ENCODE measurements around the gene HSPB6.
A peak's percentile ranks its signal among the peaks of the same experiment; 100 is the strongest.

Gene HSPB6

DNA sequence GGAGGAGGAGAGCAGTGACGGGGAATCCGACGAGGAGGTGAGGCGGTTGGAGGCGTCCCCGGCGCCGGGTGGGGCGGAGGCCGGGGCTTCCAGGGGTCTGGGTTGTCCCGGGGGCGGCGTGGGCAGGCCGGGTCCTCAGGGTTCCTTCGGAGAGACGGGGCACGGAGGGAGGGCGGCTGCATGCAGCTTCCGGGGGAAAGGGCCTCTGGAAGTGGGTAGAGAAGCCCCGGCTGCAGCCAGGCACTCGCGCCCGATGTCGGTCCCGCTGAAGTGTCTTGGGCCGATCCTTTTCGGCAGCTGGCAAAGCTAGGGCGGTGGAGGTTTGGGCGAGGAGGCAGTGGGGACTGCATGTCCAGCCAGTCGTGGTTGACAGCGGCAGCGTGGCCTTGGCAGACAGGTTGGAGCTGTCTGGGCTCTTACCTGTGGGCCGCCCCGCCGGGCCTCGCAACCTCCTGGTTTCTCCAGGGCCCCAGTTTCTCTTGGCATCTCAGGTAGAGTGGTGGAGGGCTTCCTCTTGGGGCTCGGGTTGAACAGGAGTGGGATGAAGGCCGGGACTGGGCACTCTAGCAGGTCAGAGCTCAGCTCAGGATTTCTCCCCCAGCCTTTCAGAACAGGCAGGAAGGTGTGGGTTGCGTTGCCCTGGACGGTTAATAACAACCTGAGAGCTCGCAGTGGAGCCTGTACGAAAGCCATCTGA is 38.3 kb downstream of the HSPB6 start:
- CTCF ChIA-PET: interaction anchor here (0.9 to 1.3 kb wide), 3 partner anchors 10 to 30 kb away, joined by 3 to 5 read pairs (median 4); partner anchors contain the start of gene LIN37
- peak overlapping the region; percentile 58 to 83 for H3K27ac ChIP-seq (ENCODE audit: insufficient read depth in 1 of 2, low read depth in 1 of 2, low read length in 2 of 2, poor library complexity in 1 of 2, severe bottlenecking in 2 of 2)
- peak in 2 of 3 donors; percentile 53 to 57 for DNase-seq
- H3K4me3 ChIP-seq (ENCODE audit: control insufficient read depth in 1 of 7, extremely low read depth in 1 of 7, insufficient read depth in 4 of 7, low read depth in 2 of 7, low read length in 6 of 7): peak overlapping the region; percentile 62 to 92 (median 80)
- peaks cover 0 to 45% (median 32%) of the 10 kb centered on the region in 4 experiments for H3K4me1 ChIP-seq (ENCODE audit: control extremely low read depth in 1 of 4, control insufficient read depth in 4 of 4, insufficient read depth in 4 of 4, low read length in 3 of 4)
- H3K27me3 ChIP-seq (replicated peaks in 2 of 5; ENCODE audit: control insufficient read depth in 4 of 5, insufficient read depth in 5 of 5, low read length in 4 of 5): no peaks in the 10 kb centered on the region
- peaks cover 0 to 40% (median 25%) of the 10 kb centered on the region in 4 experiments for H3K36me3 ChIP-seq (ENCODE audit: control insufficient read depth in 4 of 4, insufficient read depth in 4 of 4, low read length in 3 of 4)
- H3K9me3 ChIP-seq (ENCODE audit: control extremely low read depth in 1 of 5, control insufficient read depth in 4 of 5, insufficient read depth in 2 of 5, low read depth in 1 of 5, low read length in 4 of 5): no peaks in the 10 kb centered on the region
- under 1% methylated on average over 41 of the region's 42 CpGs for WGBS (ENCODE audit: insufficient coverage)
- POLR2A ChIA-PET: interaction anchor here (1.1 kb wide), 1 partner anchor 27 kb away, joined by 4 read pairs; the partner anchor contains the start of genes PSENEN and U2AF1L4

DNA sequence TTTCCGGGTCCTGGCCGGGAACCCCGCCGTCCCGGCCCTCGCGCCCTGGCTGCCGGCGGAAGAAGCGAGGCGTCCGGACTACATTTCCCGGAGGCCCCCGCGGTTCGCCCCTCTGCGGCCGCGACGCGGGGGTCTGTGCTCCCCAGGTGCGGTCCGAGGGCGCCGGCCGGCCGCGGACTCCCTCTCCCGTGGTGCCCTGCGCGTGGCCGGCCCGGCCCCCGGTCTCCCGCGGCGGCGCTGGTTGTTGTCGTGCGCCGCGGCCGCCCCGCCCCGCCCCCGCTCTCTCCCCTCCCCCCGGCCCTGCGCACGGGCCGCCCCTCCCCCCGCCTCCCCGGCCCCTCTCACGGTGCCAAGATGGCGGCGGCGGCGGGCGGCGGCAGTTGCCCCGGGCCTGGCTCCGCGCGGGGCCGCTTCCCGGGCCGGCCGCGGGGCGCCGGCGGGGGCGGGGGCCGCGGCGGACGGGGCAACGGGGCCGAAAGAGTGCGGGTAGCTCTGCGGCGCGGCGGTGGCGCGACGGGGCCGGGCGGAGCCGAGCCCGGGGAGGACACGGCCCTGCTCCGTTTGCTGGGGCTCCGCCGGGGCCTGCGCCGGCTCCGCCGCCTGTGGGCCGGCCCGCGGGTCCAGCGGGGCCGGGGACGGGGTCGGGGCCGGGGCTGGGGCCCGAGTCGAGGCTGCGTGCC is 39.0 kb downstream of the HSPB6 start, which contains the start of gene KMT2B:
TSS of gene KMT2B (plus strand) at position 339 of the 680 bp plus-strand sequence. CDS start at position 355, 16 bp downstream.
- Histone ChIP-seq H3K36me3 (ENCODE audit: control insufficient read depth in 4 of 4, insufficient read depth in 4 of 4, low read length in 3 of 4) (peaks cover 0 to 33% (median 18%) of the 10 kb centered on the region in 4 experiments), H3K27ac (ENCODE audit: insufficient read depth in 1 of 2, low read depth in 1 of 2, low read length in 2 of 2, poor library complexity in 1 of 2, severe bottlenecking in 2 of 2) (peak within 1 kb of the TSS; percentile 58 to 83), H3K4me1 (ENCODE audit: control extremely low read depth in 1 of 4, control insufficient read depth in 4 of 4, insufficient read depth in 4 of 4, low read length in 3 of 4) (peaks cover 0 to 45% (median 32%) of the 10 kb centered on the region in 4 experiments), H3K4me3 (ENCODE audit: control insufficient read depth in 1 of 7, extremely low read depth in 1 of 7, insufficient read depth in 4 of 7, low read depth in 2 of 7, low read length in 6 of 7) (peak within 1 kb of the TSS; percentile 74 to 92 (median 82)), H3K9me3 (ENCODE audit: control extremely low read depth in 1 of 5, control insufficient read depth in 4 of 5, insufficient read depth in 2 of 5, low read depth in 1 of 5, low read length in 4 of 5) (no peaks in the 10 kb centered on the region), H3K27me3 (replicated peaks in 2 of 5; ENCODE audit: control insufficient read depth in 4 of 5, insufficient read depth in 5 of 5, low read length in 4 of 5) (no peaks in the 10 kb centered on the region)
- CTCF ChIA-PET: interaction anchor here (0.9 kb wide), 1 partner anchor 10 kb away, joined by 5 read pairs; no protein-coding TSS in a partner anchor
- POLR2A ChIA-PET: interaction anchor here (1.1 kb wide), 1 partner anchor 27 kb away, joined by 4 read pairs; the partner anchor contains the start of genes PSENEN and U2AF1L4
- 0% methylated on average over 58 of the region's 109 CpGs for WGBS (ENCODE audit: insufficient coverage)
- DNase-seq: no peak

DNA sequence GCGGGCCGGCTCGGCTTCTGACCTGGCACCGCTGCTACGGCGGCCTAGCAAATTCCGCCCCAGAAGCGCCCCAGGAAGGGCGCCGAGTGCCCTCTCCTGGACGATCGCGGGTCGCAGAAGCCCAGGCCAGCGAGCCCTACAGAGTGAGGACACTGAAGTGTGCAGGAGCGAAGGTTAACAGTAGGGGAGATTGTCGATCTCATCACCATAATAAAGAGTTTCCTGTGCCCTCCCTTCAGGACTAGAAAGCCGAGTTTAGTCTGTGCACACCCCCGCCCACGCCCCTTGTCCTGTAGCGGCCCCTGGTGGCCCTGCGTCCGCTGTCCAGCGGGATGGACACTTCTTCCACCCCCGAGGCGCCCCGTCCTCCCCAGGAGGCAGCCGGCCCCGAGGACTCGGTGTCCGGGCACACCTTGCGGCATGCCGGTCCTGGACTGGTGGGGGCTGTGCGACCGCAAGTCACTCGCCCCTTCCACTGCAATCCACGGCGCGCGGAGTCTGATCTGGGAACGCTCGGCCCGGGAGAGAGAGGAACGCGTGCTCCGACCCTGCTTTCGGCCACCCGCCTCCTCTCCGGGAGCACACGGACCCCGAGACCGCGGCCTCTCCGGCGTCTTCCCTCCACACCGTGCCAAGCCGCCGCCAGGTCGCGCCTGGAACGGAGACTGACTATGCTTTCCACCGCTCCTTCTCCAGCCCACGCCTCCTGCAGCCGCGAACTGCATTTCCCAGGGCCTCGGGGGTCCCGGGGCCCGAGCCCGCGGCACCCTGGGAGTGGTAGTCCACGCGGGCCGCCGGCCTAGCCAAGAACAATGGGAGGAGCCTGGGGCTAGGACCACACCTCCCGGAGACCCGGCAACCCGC is 39.8 kb downstream of the HSPB6 start:
- peaks cover 0 to 45% (median 32%) of the 10 kb centered on the region in 4 experiments for H3K4me1 ChIP-seq (ENCODE audit: control extremely low read depth in 1 of 4, control insufficient read depth in 4 of 4, insufficient read depth in 4 of 4, low read length in 3 of 4)
- POLR2A ChIA-PET: no interaction called here
- H3K9me3 ChIP-seq (ENCODE audit: control extremely low read depth in 1 of 5, control insufficient read depth in 4 of 5, insufficient read depth in 2 of 5, low read depth in 1 of 5, low read length in 4 of 5): no peaks in the 10 kb centered on the region
- H3K27ac ChIP-seq (ENCODE audit: insufficient read depth in 1 of 2, low read depth in 1 of 2, low read length in 2 of 2, poor library complexity in 1 of 2, severe bottlenecking in 2 of 2): peak overlapping the region in 1 of 2 experiments; percentile 66
- H3K36me3 ChIP-seq (ENCODE audit: control insufficient read depth in 4 of 4, insufficient read depth in 4 of 4, low read length in 3 of 4): peaks cover 0 to 25% (median 11%) of the 10 kb centered on the region in 4 experiments
- 0% methylated on average over 60 of the region's 77 CpGs for WGBS (ENCODE audit: insufficient coverage)
- DNase-seq: peak; percentile 95 to 98 (median 98)
- CTCF ChIA-PET: interaction anchor here (1.5 kb wide), 1 partner anchor 23 kb away, joined by 6 read pairs; no protein-coding TSS in a partner anchor
- H3K27me3 ChIP-seq (replicated peaks in 2 of 5; ENCODE audit: control insufficient read depth in 4 of 5, insufficient read depth in 5 of 5, low read length in 4 of 5): no peaks in the 10 kb centered on the region
- peak overlapping the region; percentile 74 to 92 (median 82) for H3K4me3 ChIP-seq (ENCODE audit: control insufficient read depth in 1 of 7, extremely low read depth in 1 of 7, insufficient read depth in 4 of 7, low read depth in 2 of 7, low read length in 6 of 7)

DNA sequence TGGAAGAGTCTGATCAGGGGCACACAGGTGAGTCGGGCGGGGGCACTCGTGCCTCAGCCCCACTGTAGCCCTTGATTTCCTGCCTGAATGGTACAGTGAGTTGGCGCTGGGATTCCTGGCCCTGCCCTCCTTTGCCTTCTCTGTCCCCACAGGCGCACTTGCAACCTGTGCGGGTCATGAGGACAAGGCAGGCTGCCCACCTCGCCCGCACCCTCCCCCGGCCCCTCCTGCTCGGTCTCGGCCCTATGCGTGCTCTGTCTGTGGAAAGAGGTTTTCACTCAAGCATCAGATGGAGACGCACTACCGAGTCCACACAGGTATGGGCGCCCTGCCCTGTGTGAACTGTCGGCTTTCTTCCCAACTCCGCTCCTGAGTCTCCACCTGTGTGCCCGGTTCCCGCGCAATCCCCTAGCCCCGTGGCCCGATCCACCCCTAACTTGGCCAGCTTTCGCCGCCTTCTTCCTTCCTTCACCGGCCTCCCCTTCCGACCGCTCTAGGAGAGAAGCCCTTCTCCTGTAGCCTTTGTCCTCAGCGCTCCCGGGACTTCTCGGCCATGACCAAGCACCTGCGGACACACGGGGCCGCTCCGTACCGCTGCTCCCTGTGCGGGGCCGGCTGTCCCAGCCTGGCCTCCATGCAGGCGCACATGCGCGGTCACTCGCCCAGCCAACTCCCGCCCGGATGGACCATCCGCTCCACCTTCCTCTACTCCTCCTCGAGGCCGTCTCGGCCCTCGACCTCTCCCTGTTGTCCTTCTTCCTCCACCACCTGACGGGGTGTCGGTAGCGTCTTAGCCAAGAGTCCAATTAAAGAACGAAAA is 40.6 kb downstream of the HSPB6 start:
- Histone ChIP-seq H3K9me3 (ENCODE audit: control extremely low read depth in 1 of 5, control insufficient read depth in 4 of 5, insufficient read depth in 2 of 5, low read depth in 1 of 5, low read length in 4 of 5) (no peaks in the 10 kb centered on the region), H3K4me3 (ENCODE audit: control insufficient read depth in 1 of 7, extremely low read depth in 1 of 7, insufficient read depth in 4 of 7, low read depth in 2 of 7, low read length in 6 of 7) (peak overlapping the region; percentile 74 to 92 (median 82)), H3K27ac (ENCODE audit: insufficient read depth in 1 of 2, low read depth in 1 of 2, low read length in 2 of 2, poor library complexity in 1 of 2, severe bottlenecking in 2 of 2) (peak overlapping the region in 1 of 2 experiments; percentile 65), H3K4me1 (ENCODE audit: control extremely low read depth in 1 of 4, control insufficient read depth in 4 of 4, insufficient read depth in 4 of 4, low read length in 3 of 4) (peaks cover 0 to 45% (median 32%) of the 10 kb centered on the region in 4 experiments), H3K36me3 (ENCODE audit: control insufficient read depth in 4 of 4, insufficient read depth in 4 of 4, low read length in 3 of 4) (peaks cover 0 to 18% (median 6%) of the 10 kb centered on the region in 4 experiments), H3K27me3 (replicated peaks in 2 of 5; ENCODE audit: control insufficient read depth in 4 of 5, insufficient read depth in 5 of 5, low read length in 4 of 5) (no peaks in the 10 kb centered on the region)
- WGBS (ENCODE audit: insufficient coverage): under 1% methylated on average over 43 of the region's 52 CpGs
- ChIA-PET POLR2A (no interaction called here), CTCF (interaction anchor here (0.6 to 1.5 kb wide), 3 partner anchors 15 to 168 kb away, joined by 3 to 6 read pairs (median 3); no protein-coding TSS in a partner anchor)
- peak in 1 of 3 donors; percentile 18 for DNase-seq

DNA sequence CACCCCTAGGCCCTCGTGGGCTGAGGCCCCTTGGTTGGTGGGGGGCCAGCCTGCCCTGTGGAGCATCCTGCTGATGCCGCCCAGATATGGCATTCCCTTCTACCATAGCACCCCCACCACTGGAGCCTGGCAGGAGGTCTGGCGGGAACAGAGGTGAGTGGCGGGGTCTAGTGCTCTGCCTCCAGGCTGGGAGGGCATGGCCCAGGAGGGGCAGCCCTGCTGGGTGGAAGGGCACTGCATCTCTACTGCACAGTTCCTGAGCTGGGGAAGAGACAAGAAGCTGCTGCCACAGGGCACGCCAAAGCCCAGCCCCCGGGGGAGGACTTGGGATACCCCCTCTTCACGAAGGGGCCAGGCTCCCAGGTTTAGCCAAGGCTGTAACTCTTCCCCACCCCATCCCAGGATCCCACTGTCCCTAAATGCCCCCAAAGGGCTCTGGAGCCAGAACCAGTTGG is 41.4 kb downstream of the HSPB6 start:
- POLR2A ChIA-PET: no interaction called here
- Histone ChIP-seq H3K27ac (ENCODE audit: insufficient read depth in 1 of 2, low read depth in 1 of 2, low read length in 2 of 2, poor library complexity in 1 of 2, severe bottlenecking in 2 of 2) (no peak overlapping the region), H3K27me3 (replicated peaks in 2 of 5; ENCODE audit: control insufficient read depth in 4 of 5, insufficient read depth in 5 of 5, low read length in 4 of 5) (no peaks in the 10 kb centered on the region), H3K4me3 (ENCODE audit: control insufficient read depth in 1 of 7, extremely low read depth in 1 of 7, insufficient read depth in 4 of 7, low read depth in 2 of 7, low read length in 6 of 7) (peak overlapping the region in 5 of 7 experiments; percentile 79 to 92 (median 82)), H3K9me3 (ENCODE audit: control extremely low read depth in 1 of 5, control insufficient read depth in 4 of 5, insufficient read depth in 2 of 5, low read depth in 1 of 5, low read length in 4 of 5) (no peaks in the 10 kb centered on the region), H3K36me3 (ENCODE audit: control insufficient read depth in 4 of 4, insufficient read depth in 4 of 4, low read length in 3 of 4) (peaks cover 0 to 11% (median 3%) of the 10 kb centered on the region in 4 experiments), H3K4me1 (ENCODE audit: control extremely low read depth in 1 of 4, control insufficient read depth in 4 of 4, insufficient read depth in 4 of 4, low read length in 3 of 4) (peaks cover 0 to 45% (median 32%) of the 10 kb centered on the region in 4 experiments)
- WGBS (ENCODE audit: insufficient coverage): 78% methylated on average over 3 of the region's 7 CpGs
- no peak for DNase-seq
- CTCF ChIA-PET: interaction anchor here (1.0 to 5.4 kb wide), 5 partner anchors 12 to 167 kb away, joined by 3 to 43 read pairs (median 6); partner anchors contain the start of genes PSENEN and U2AF1L4
